Measurements from ENCODE around the gene AGPAT1. TPM values are rescaled to one million over a fixed set of nuclear protein-coding genes. Genes with fewer than 3 reads are reported as not detected.
"Not testable (repeated sequence)": the region's sequence is repeated elsewhere in the genome, so short reads cannot be mapped to it uniquely, and the experiment has no call there.

The AGPAT1 gene
- total RNA-seq, 1 donor from 2014 or later = 31.4 TPM

DNA sequence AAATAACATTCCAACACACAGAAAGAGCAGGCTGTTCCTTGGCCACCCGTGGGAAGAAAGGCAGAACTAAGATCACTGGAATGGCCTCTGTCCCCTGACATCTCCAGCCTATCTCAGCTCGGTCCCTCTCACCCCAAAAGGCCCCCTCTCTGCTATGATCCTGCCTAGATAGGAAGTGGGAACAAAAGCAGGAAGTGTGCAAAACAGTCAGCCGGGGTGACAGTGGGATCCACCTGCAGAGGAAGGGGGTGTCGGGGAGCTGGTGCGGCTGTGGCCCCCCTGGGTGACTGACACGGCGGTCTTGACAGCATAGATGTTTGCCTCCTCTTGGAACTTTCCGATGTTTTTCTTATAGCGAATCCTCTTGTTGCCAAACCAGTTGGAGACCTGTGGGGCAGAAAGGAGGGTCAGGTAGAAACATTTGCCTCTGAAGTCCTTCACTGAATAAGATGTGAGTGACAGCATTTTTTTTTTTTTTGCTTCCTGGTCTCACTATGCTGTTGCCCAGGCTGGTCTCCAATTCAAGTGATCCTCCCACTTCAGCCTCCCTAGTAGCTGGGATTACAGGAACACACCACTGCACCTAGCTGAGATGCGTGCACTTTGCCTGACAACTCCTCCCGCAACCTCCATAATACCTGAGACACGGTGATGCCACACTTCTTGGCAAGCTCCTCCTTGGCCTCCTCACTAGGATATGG lies 11.3 kb upstream of the AGPAT1 start:
- H3K36me3 Mint-ChIP-seq (ENCODE audit: low read depth) = peaks cover 56% of the 10 kb centered on the region
- intact Hi-C loops (cut with micrococcal nuclease) = no loop called here
- no peak for DNase-seq
- H3K27me3 Mint-ChIP-seq = no peaks in the 10 kb centered on the region
- peak overlapping the region; percentile 31 for H3K4me3 Mint-ChIP-seq
- peak overlapping the region; percentile 89 for H3K27ac Mint-ChIP-seq
- H3K9me3 Mint-ChIP-seq = no peaks in the 10 kb centered on the region
- peaks cover 51% of the 10 kb centered on the region for H3K4me1 Mint-ChIP-seq

GRCh38 chr6:32186151-32186840 lies 10.4 kb upstream of the AGPAT1 start:
- H3K4me3 Mint-ChIP-seq = peak overlapping the region; percentile 46
- peaks cover 46% of the 10 kb centered on the region for H3K4me1 Mint-ChIP-seq
- H3K36me3 Mint-ChIP-seq (ENCODE audit: low read depth) = peaks cover 62% of the 10 kb centered on the region
- H3K27ac Mint-ChIP-seq = peak overlapping the region; percentile 89
- H3K27me3 Mint-ChIP-seq; intact Hi-C loops (cut with micrococcal nuclease); H3K9me3 Mint-ChIP-seq; DNase-seq: not testable (repeated sequence)

- peak overlapping the region; percentile 46 for H3K4me3 Mint-ChIP-seq
- DNase-seq = peak; percentile 75
- intact Hi-C loops (cut with micrococcal nuclease); H3K27me3 Mint-ChIP-seq; H3K9me3 Mint-ChIP-seq: not testable (repeated sequence)
- H3K4me1 Mint-ChIP-seq = peaks cover 44% of the 10 kb centered on the region
- peak overlapping the region; percentile 89 for H3K27ac Mint-ChIP-seq
- H3K36me3 Mint-ChIP-seq (ENCODE audit: low read depth) = peaks cover 65% of the 10 kb centered on the region
Observed at GRCh38 chr6:32185681-32186131, 9.8 kb upstream of the AGPAT1 start.

GRCh38 chr6:32184084-32184640 lies 8.3 kb upstream of the AGPAT1 start, which contains the start of gene AGER:
TSS of gene AGER (minus strand) at chr6:32184253. CDS start at chr6:32184222, 31 bp downstream.
- Mint-ChIP-seq H3K9me3 (no peaks in the 10 kb centered on the region), H3K27me3 (no peaks in the 10 kb centered on the region), H3K4me1 (peaks cover 48% of the 10 kb centered on the region), H3K4me3 (no peak within 1 kb of the TSS), H3K36me3 (ENCODE audit: low read depth) (peaks cover 67% of the 10 kb centered on the region), H3K27ac (peak within 1 kb of the TSS; percentile 67)
- no peak for DNase-seq
- intact Hi-C loops (cut with micrococcal nuclease) = no loop called here

GRCh38 chr6:32183483-32184083 lies 7.7 kb upstream of the AGPAT1 start:
- Mint-ChIP-seq H3K27ac (peak overlapping the region; percentile 67), H3K4me1 (peaks cover 48% of the 10 kb centered on the region), H3K9me3 (no peaks in the 10 kb centered on the region), H3K4me3 (no peak overlapping the region), H3K36me3 (ENCODE audit: low read depth) (peaks cover 67% of the 10 kb centered on the region), H3K27me3 (no peaks in the 10 kb centered on the region)
- intact Hi-C loops (cut with micrococcal nuclease) = no loop called here
- no peak for DNase-seq

DNA sequence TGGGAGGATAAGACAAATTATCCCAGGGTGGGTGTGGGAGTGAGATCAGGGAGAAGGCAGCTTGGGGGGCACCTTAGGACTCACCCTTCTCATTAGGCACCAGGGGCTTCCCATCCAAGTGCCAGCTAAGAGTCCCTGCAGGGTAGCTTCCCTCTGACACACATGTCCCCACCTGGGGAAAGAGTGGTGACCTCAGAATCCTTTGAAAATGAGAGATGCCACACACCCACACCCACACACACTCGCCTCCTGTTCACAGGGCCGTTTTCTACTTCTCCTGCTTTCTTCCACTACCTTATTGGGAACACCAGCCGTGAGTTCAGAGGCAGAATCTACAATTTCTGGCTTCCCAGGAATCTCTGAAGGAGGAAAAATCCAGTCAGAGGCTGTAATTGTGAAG lies 7.1 kb upstream of the AGPAT1 start:
- no peak overlapping the region for H3K4me3 Mint-ChIP-seq
- H3K27me3 Mint-ChIP-seq = no peaks in the 10 kb centered on the region
- H3K36me3 Mint-ChIP-seq (ENCODE audit: low read depth) = peaks cover 68% of the 10 kb centered on the region

DNA sequence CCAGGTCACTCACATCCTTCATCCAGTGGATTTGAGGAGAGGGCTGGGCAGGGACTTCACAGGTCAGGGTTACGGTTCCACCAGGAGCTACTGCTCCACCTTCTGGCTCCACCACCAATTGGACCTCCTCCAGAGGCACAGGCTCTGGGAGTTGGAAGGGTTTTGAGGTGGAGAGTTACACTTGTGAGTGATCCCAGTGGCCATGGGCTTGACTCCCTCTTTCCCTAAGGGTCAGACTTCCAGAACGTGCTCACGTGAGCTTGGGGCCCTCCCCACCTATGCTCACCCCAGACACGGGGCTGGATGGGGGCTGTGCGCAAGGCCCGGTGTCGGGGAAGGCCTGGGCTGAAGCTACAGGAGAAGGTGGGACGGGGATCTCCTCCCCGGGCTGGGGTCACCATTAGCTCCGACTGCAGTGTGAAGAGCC lies 6.7 kb upstream of the AGPAT1 start:
- no peak for DNase-seq
- H3K36me3 Mint-ChIP-seq (ENCODE audit: low read depth) = peaks cover 66% of the 10 kb centered on the region
- intact Hi-C loops (cut with micrococcal nuclease) = no loop called here
- H3K4me1 Mint-ChIP-seq = peaks cover 48% of the 10 kb centered on the region
- no peak overlapping the region for H3K4me3 Mint-ChIP-seq
- no peaks in the 10 kb centered on the region for H3K27me3 Mint-ChIP-seq
- H3K27ac Mint-ChIP-seq = peak overlapping the region; percentile 54
- H3K9me3 Mint-ChIP-seq = no peaks in the 10 kb centered on the region

More for the DNA sequence above, 7.1 kb upstream of the AGPAT1 start:
- Mint-ChIP-seq H3K4me1 (peaks cover 47% of the 10 kb centered on the region), H3K27ac (peak overlapping the region; percentile 54), H3K9me3 (no peaks in the 10 kb centered on the region)
- intact Hi-C loops (cut with micrococcal nuclease) = no loop called here
- no peak for DNase-seq

GRCh38 chr6:32181915-32182529 lies 6.1 kb upstream of the AGPAT1 start:
- H3K36me3 Mint-ChIP-seq (ENCODE audit: low read depth) = peaks cover 61% of the 10 kb centered on the region
- intact Hi-C loops (cut with micrococcal nuclease) = no loop called here

GRCh38 chr6:32181148-32181702 lies 5.3 kb upstream of the AGPAT1 start:
- Mint-ChIP-seq H3K27ac (peak overlapping the region; percentile 55), H3K27me3 (no peaks in the 10 kb centered on the region), H3K36me3 (ENCODE audit: low read depth) (peaks cover 53% of the 10 kb centered on the region), H3K4me1 (peaks cover 48% of the 10 kb centered on the region), H3K4me3 (no peak overlapping the region), H3K9me3 (no peaks in the 10 kb centered on the region)
- no peak for DNase-seq
- intact Hi-C loops (cut with micrococcal nuclease) = no loop called here

More at GRCh38 chr6:32181915-32182529, 6.1 kb upstream of the AGPAT1 start:
- H3K4me3 Mint-ChIP-seq = no peak overlapping the region
- peaks cover 47% of the 10 kb centered on the region for H3K4me1 Mint-ChIP-seq
- no peak for DNase-seq
- H3K9me3 Mint-ChIP-seq = no peaks in the 10 kb centered on the region
- H3K27me3 Mint-ChIP-seq = no peaks in the 10 kb centered on the region
- H3K27ac Mint-ChIP-seq = no peak overlapping the region

- H3K4me1 Mint-ChIP-seq = peaks cover 48% of the 10 kb centered on the region
- peak overlapping the region; percentile 86 for H3K4me3 Mint-ChIP-seq
- no peaks in the 10 kb centered on the region for H3K27me3 Mint-ChIP-seq
- no peak for DNase-seq
- peak overlapping the region; percentile 95 for H3K27ac Mint-ChIP-seq
- no peaks in the 10 kb centered on the region for H3K9me3 Mint-ChIP-seq
- intact Hi-C loops (cut with micrococcal nuclease) = loop anchor here (5.0 to 10.0 kb wide), 5 partner anchors 223 to 1235 kb away; partner anchors contain the start of genes BRD2, CUTA, HSD17B8 and NELFE
- peaks cover 44% of the 10 kb centered on the region for H3K36me3 Mint-ChIP-seq (ENCODE audit: low read depth)
Observed at GRCh38 chr6:32179766-32180405, 4.0 kb upstream of the AGPAT1 start.

DNA sequence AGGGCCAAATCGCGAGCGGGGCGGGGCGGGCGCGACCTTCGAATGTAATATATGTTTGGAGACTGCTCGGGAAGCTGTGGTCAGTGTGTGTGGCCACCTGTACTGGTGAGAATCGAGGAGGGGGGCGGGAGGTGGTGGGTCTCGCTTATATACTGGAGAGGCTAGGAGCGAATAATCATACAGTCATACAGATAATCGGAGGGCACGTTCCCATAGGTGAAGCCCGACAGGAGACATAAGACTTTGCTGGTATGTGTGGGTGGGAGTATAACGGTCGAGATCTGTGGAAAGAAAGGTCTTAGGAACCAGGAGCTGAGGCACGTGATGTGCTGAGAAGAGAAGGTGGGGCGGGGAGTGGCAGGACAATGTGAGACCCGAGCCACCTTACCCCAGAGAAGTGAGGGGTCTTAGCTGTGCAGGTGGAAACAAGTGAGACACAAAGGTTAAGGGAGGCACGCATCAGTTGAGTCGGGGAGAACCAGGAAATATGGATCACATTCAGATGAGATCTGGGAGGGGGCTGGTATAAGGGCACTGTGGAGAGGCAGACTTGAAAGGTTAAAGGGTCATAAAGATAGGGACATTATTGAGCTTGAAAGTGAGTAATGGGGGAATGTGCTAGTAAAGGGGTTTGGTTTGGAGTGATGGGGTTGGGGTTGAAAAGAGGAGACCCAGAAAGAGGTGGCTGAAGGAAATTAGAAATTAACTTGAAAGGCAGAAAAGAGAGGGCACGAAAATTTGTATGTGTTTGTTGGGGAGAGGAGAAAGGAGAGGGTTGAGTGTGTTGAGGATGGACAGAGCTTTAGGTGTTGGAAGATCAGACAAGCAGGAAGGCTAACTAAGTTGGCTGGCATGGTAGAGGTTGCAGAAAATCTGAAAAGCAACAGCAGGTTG lies 2.9 kb upstream of the AGPAT1 start:
- H3K4me1 Mint-ChIP-seq = peaks cover 53% of the 10 kb centered on the region

More for the DNA sequence above, 2.9 kb upstream of the AGPAT1 start:
- peak; percentile 71 for DNase-seq
- no peaks in the 10 kb centered on the region for H3K27me3 Mint-ChIP-seq
- peak overlapping the region; percentile 86 for H3K4me3 Mint-ChIP-seq
- peak overlapping the region; percentile 95 for H3K27ac Mint-ChIP-seq
- peaks cover 38% of the 10 kb centered on the region for H3K36me3 Mint-ChIP-seq (ENCODE audit: low read depth)
- intact Hi-C loops (cut with micrococcal nuclease) = loop anchor here (1.0 to 10.0 kb wide), 8 partner anchors 12 to 1236 kb away; partner anchors contain the start of genes ATF6B, BRD2, CUTA and HSD17B8
- no peaks in the 10 kb centered on the region for H3K9me3 Mint-ChIP-seq

Measured in activated CD4-positive, alpha-beta T cell treated with anti-CD3 and anti-CD28 coated beads, Interleukin-2, amount 10 ng/mL, durations not matched to agents 24 days and 14 days (primary cell).